B cell (primary cell): ENCODE results near the gene ADGRD2.

ENCODE experiments used
- EZH2 ChIP-seq: IDR thresholded peaks from 2 replicates; pipeline ENCODE4 v1.6.1; 2012; ENCODE audit warnings: borderline replicate concordance, low read depth, mild to moderate bottlenecking, moderate library complexity, low read length; ENCODE audit not compliant: insufficient read depth, poor library complexity, severe bottlenecking
- TF ChIP-seq, protein P1 (sequence below): fragments of 200-600 bp; IDR thresholded peaks from one replicate; pipeline ENCODE4 v1.8.0; 2022; ENCODE audit warnings: antibody characterized with exemption, mild to moderate bottlenecking

DNA sequence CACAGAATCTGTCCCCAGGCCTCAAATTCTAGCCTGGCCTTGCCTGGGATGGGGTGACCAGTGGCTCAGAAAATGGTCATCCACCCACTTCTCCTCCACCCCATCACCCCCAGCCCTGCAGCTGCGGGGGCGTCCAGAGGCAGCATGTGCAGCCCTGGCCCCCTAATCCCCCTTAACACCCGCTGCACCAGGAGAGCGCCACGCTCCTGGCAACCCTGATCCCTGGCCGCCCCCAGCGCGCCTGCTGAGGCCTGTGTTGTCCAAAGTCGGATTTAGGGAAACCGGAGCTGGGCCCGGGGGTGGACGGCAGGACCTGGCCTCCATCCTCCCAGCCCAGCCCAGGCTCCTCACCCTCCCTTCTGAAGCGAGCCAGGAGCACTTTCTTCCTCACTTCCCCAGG is 35.0 kb downstream of the ADGRD2 start:
- TF ChIP-seq, protein P1, sequence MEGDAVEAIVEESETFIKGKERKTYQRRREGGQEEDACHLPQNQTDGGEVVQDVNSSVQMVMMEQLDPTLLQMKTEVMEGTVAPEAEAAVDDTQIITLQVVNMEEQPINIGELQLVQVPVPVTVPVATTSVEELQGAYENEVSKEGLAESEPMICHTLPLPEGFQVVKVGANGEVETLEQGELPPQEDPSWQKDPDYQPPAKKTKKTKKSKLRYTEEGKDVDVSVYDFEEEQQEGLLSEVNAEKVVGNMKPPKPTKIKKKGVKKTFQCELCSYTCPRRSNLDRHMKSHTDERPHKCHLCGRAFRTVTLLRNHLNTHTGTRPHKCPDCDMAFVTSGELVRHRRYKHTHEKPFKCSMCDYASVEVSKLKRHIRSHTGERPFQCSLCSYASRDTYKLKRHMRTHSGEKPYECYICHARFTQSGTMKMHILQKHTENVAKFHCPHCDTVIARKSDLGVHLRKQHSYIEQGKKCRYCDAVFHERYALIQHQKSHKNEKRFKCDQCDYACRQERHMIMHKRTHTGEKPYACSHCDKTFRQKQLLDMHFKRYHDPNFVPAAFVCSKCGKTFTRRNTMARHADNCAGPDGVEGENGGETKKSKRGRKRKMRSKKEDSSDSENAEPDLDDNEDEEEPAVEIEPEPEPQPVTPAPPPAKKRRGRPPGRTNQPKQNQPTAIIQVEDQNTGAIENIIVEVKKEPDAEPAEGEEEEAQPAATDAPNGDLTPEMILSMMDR, result no peak
- TF ChIP-seq EZH2, result no peak
